AG20443 (cell line): ENCODE data around the gene GPX7.
A peak's percentile ranks its signal among the peaks of the same experiment; 100 is the strongest.
"Not testable (repeated sequence)": the region's sequence is repeated elsewhere in the genome, so short reads cannot be mapped to it uniquely, and the experiment has no call there.

Experiments used
- DNase-seq: peaks from one replicate; pipeline ENCODE4 v3.0.0; 2012; ENCODE audit warnings: low spot score, mixed read lengths

Gene GPX7

DNA sequence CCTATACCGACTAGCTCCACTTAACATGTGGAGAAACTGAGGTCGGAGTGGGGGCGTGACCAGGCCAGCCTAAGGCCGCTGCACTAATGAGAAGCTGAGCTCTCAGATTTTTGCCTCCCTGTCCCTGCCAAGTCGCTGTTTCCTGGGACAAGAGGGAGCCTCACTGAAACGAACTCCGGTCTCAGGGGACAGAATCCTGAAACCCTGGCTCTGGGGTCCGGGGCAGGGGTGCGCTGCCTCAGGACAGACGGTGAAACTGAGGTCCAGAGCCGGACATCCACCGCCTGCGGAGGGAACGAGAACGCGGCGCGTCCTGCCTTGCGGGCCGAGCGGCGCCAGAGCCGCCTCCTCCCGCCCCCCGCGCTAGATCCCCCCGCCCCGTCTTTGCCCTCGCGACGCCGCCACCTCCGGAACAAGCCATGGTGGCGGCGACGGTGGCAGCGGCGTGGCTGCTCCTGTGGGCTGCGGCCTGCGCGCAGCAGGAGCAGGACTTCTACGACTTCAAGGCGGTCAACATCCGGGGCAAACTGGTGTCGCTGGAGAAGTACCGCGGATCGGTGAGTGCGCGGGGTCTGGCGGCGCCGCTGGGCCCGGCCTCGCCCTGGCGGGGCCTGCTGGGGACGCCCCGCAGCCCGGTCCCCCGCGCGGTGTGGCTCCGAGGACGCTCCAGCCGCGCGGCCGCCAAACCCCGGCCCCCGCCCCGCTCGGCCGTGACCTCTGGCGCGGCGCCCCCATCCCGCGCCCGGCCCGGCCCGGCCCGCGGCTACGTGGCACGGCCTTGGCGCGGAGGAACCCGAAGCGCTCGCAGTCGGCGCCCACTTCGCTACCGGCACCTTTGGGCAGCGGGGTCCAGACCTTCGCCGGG, at the start of gene GPX7:
Gene GPX7 (plus strand): TSS at position 381 of the 865 bp plus-strand sequence. CDS start 39 bp downstream, at position 420.
- peak; percentile 79 for DNase-seq

DNA sequence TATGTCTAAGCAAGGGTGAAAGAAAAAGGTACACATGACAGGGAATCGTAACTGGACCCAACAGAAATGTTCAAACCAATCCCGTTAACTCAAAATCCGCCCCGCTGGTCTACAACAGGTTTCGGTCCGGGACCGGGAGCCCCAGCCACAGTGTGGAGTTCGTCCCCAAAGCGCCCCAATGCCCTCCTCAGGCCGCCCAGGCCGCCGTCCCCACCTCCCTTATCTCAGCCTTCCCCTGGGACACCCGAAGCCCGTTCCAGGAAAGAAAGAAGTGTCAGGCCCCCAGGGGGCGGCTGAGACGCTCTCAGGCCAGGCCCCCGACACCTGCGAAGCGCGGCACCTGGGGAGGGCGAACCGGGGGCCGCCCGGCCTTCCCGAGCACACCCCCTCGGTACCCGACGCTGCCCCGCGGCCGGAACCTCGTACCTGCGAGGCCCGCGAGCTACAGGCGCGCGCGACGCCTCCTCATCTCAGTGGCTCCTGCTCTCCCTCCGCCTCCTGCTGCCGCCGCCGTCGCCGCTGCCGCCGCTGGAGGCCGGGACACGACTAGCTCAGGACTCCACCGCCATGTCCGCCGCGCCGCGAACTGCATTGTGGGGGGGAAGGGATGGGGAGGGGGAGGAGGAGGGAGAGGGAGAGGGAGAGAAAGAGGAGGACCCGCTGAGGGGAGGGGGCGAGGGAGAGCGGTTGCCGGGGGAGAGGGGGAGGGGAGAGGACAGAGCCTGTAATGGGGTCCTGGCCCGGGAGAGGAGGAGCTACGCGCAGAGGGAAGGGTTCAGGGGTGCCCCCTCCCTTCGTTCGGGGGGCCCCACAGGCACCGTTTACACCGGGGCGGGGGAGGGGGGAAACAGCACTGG, 49.4 kb upstream of the GPX7 start, which contains the start of gene TUT4:
Gene TUT4 (minus strand): TSS at position 588 of the 857 bp plus-strand sequence. CDS start 26,812 bp downstream, outside the sequence.
- DNase-seq, result peak; percentile 70

DNA sequence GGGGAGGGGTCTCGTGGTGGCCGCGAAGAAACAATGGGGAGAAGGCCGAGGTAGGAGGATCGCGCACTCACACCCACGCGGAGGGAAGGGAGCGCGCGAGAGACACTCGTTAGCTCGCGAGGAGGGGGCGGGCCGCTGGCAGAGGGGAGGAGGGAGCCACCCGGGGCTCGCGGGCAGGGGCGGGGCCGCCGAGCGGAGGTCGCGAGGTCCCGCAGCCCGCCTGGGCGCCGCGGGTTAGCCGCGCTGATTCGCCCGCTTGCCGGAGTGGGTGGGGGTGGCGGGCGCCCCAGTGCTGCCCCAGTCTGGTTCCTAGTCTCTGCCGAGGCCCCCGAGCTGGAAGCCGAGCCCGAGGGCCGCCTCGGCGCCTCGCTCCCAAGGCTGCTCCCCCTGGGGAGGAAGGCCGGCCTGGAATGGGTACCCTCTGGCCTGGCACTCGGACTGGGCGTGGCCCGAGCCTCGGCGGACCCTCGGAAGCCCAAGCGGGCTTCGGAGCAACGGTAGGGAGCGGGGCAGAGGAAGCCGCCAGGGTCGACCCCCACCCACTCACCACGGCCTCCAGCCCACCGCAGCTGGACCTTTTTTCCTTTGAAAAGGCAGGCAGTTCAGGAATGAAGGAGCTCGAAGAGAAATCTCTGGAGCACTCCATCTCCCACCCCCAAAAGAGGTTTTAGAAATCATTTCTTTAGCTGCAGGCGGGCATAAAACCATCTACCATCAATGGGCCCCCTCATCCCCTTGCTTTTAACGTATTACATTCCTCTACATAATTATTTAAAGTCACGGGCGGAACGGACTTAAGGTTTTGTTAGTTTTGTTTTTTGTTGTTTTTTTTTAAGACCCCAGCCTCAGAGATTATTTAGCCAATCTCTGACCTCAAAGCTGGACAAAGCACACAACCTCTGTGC, 48.6 kb upstream of the GPX7 start:
- DNase-seq, result peak; percentile 95

DNA sequence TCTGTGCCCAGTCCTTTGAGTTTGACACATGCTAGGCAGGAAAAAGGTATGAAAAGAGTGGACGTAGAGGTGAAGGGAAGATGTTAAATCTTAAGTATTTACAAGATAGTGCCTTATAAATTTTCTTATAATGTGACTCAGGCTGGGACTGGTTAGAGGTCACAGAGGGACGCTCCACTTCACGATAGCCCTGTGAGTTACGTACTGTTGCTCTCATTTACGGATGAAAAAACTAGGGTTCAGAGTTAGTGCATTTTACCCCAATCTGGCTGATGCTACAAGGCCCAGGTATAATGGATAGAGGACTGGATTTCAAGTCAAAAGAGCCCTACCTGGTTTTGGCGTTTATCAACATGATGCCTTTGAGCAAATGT, 47.9 kb upstream of the GPX7 start:
- no peak for DNase-seq

DNA sequence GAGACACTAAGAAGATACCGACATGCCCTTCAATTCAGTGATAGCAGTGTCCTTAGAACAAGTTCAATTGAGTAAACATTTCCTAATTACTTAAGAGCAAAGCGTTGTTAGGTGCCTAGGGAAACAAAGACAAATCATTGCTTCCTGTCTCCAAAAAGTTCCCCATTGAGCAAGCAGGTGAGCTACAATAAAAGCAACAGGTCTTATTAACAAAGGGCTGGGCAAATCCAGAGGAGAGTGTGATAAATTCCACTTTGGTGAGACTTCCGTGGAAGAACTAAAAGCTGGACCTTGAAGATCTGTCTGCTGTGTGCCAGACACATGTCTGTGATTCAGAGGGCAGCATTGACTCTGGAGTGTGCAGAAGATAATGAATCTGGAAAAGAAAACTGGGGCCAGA, 47.4 kb upstream of the GPX7 start:
- DNase-seq, result no peak

DNA sequence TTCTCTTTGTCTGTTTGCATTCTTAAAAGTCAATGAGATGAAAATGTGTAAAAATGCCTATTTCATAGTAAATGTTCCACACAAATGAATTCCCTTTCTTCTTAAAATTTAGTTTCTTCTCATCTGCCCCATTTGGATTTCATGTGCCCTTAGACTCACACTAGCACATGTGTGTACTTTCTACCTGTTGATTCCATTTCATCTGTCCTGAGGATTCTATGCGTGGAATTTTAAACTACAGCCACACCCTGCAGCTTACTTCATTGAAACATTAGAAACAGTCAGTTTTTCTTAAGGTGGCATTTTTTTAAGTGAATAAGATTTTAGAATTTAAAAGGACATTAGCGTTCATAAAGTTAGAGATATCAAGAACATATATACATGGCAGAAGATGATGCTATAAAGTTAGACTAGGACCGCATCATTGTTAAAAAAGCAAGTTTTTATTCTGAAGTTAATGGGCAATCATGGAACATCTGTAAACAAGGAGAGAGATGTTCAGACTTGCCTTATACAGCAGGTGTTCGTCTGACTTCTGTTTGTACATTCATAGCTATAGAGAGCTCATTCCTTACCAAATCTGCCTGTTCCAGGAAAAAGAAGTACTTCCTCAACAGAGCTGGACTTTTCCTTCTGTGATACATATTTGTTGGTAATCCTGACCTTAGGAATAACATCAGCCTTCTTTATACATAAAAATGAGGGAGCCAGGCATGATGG, 45.4 kb upstream of the GPX7 start:
- DNase-seq, result no peak

DNA sequence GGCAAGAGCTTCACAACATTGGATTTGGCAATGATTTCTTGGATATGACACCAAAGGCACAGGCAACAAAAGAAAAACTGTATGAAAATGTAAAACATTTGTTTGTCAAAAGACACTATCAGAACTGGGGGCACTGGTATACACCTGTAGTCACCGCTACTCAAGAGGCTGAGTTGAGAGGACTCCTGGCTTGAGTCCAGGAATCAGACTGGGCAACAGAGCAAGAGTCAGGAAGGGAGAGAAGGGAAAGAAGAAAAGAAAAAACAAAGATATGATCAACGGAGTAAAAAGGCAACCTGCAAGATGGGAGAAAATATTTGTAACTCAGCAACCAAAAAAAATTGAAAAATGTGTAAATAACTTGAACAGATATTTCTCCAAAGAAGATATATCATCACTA, 43.2 kb upstream of the GPX7 start:
- no peak for DNase-seq

DNA sequence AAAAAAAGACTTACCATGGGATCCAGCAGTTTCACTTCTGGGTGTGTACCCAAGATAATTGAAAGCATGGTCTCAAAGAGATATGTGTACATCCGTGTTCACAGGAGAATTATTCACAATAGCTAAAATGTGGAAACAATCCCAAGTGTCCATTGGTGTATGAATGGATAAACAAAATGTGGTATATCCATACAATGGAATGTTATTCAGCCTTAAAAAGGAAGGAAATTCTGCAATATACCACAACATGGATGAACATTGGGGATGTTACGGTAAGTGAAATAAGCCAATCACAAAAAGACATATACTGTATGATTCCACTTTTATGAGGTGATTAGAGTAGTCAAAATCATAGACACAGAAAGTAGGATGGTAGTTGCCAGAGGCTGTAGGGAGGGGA, 42.3 kb upstream of the GPX7 start:
- no peak for DNase-seq

DNA sequence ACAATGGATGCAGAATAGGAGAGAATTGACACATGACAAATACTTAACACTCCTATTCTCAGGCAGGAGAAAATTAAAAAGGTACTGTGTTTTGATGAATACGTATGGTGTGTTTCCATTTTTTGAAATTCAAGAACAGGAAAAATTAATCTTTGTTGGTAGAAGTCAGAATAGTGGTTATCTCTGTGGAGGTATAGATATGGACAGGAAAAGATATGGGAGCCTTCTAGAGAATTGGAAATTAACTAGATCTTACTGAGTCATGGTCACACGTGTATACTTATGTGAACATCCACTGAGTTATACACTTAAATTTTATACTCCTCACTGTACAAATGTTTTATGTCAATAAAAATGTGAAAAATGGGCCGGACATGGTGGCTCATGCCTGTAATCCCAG, 39.4 kb upstream of the GPX7 start:
- no peak for DNase-seq

DNA sequence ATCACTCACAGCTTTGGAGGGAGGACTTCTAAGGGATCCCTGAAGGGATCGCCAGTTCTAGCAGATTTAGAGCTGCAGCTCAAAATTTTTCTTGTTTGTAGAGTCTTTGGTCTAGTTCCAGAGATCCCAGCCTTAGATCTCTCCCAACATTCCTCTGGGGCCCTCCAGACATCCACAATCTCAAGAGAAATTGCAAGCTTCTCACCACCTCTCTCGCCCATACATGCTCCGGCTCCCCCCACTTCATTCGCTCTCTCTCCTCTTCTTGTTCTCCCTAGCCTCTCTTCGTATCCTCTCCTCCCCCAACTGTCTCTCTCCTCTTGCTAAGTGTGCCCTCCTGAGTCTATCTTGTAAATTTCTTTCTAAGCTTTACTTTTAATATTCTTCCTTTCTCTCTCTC, 34.2 kb upstream of the GPX7 start:
- no peak for DNase-seq

DNA sequence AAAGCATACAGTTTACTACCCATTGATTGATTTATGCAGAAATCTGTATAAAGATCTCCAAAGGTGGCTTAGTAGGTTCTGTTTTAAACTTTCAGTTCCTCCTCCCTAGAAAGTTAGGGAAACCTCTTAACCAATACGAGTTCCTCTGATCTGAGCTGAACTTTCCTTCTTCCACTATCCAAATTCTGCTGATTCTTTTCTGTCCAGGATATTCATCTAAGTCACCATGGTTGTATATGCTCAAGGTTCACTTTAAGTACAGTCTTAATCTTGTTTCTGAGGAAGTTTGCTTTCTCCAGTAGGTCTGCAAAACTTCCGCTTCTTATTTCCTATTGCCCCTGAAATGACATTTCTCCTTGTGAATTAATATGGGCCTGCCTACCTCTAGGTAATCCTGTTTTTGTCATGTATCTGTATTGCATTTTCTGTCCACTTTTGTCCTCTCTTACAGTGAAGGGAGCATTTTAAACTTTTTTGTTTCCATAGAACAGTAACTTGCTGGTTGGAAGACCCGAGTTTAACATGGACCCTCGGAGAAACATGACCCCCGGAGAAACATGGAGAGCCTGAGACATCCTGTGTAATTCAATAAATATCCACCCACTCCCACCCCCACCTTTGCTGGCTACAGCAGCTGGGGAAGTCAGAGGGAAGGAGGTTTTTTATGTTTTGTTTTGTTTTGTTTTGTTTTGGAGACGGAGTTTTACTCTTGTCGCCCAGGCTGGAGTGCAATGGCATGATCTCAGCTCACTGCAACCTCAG, 32.5 kb upstream of the GPX7 start:
- DNase-seq, result no peak

DNA sequence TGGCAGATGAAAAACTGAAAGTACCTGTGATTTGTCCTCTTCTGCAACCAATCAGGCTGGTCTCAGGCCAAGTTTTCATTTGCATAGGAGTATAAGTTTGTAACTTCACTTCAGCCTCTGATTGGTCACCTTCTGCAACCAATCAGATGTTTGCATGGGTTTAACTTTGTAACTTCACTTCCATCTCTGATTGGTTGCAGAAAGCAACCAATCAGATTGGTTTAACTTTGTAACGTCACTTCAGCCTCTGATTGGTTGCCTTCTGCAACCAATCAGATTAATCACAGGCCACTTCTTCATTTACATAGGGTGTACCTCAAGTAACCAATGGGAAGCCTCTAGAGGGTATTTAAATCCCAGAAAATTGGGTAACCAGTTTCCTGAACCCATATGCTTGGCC, 30.4 kb upstream of the GPX7 start:
- DNase-seq, result no peak

DNA sequence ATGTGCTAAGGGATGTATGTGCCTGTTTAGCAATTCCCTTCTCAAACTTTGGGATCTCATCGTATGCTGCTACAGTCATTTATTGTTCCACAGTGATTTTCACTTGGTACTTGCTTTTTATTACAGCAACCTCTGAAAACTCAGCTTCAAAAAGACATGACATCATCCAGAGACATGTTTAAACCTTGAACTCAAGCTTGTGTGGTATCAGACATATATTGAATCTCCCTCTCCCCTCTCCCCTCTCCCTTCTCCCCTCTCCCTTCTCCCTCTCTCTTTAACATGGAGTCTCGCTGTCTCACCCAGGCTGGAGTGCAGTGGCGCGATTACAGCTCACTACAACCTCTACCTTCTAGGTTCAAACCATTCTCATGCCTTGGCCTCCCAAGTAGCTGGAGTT, 29.8 kb upstream of the GPX7 start:
- DNase-seq, result no peak

DNA sequence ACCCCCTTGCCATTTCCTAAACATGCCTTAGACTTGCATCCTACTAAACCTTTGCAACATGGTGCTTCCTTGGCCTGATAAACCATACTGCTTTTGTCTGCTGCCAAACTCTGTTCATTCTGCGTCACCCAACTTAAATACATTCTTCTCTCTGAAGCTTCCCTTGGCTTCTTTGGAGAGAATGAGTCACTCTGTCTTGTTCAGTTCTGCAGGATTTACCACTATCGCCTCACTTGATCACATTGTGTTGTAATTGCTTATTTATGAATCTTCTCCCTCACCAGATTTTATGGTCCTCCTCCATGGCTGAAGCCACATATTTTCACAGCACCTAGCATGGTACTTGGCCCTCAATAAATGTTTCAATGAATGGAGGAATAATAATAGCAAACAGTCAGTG, 27.6 kb upstream of the GPX7 start:
- peak; percentile 89 for DNase-seq

DNA sequence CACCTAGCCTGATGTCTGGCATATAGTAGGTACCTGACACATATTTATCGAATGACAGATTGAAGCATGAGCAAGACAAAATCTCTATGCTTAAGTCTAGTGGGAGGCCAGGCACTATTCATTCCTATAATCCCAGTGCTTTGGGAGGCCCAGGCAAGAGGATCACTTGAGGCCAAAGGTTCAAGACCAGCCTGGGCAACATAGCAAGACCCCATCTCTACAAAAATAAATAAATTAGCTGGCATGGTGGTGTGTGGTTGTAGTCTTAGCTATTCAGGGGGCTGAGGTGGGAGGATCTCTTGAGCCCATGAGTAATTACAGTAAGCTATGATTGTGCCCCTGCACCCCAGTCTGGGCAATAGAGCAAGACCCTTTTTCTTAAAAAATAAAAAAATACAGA, 26.1 kb upstream of the GPX7 start:
- DNase-seq, result no peak

DNA sequence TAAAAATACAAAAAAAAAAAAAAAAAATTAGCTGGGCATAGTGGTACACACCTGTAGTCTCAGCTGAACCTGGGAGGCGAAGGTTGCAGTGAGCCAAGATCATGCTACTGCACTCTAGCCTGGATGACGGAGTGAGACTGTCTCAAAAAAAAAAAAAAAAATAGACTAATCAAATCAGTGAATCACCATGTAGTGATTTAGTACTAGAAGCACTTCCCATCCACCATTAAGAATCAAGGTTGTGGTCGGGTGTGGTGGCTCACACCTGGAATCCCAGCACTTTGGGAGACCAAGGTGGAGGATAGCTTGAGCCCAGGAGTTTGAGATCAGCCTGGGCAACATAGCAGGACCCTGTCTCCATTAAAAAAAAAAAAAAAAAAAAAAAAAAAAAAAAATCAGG, 24.1 kb upstream of the GPX7 start:
- not testable (repeated sequence) for DNase-seq

DNA sequence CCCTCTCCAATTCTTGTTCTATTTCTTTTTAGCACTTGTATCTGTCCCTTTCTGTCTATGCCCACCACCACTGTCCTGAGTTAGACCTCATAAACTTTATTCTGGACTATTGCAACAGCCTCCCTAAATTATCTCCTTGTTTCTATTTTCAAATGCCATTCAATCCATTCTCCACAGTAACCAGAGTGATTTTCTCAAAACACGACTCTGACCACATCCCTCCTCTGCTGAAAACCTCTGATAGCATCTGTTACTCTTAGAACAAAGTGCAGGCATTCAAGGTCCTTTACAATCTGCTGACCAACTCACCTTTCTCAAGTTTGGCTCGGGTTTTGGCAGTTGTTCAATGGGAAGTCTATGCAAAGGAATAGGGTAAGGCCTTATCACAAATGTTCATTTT, 22.8 kb upstream of the GPX7 start:
- no peak for DNase-seq

DNA sequence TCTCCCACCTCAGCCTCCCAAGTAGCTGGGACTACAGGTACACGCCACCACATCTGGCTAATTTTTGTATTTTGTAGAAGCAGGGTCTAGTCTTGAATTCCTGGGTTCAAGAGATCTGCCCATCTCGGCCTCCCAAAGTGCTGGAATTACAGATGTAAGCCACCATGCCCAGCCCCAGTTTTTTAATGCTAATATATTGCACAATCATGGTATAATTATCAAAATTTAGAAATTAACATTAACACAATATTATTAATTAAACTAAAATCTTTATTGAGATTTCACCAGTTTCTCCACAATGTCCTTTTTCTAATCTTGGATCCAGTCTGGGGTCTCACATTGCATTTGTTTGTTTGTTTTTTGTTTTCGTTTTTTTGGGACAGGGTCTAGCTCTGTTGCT, 21.9 kb upstream of the GPX7 start:
- no peak for DNase-seq

DNA sequence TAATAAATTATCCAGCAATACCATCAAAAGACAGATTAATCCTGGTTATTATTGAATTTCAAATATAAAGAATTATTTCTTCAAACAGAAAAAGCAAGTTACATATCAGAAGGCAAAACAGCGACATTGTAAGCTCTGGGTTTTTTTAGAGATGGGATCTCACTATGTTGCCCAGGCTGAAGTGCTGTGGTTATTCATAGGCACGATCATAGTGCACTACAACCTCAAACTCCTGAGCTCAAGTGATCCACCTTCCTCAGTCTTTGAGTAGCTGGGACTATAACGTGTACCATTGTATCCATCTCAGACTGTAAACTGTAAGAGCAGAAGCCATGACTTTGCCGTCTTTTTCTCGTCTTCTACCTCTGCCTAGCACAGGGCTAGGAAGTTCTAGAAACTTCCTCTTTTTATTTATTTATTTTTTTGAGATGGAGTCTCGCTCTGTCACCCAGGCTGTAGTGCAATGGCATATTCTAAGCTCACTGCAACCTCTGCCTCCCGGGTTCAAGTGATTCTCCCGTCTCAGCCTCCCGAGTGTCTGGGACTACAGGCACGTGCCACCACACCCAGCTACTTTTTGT, 20.0 kb upstream of the GPX7 start:
- DNase-seq, result no peak

DNA sequence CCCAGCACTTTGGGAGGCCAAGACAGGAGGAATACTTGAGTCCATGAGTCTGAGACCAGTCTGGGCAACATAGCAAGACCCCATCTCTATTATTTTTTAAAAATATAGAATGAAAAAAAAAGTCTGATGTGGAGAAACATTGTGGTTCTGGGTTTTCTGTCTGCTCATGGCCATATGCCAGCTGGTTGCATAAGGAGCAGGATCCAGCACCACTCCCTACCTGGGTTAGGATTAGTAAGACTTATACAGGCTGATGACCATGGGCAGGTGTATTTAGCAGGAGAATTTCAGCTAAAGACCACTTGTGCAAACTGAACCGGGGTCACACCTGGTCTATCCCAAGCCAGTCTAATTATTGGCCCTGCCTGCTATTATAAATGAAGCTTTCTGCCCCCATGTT, 16.7 kb upstream of the GPX7 start:
- no peak for DNase-seq
